Measurements from ENCODE around the gene KCTD17. TPM values are rescaled to one million over a fixed set of nuclear protein-coding genes. Genes with fewer than 3 reads are reported as not detected.

The KCTD17 gene
- total RNA-seq, 1 donor from 2014 or later, result 19.0 TPM

DNA sequence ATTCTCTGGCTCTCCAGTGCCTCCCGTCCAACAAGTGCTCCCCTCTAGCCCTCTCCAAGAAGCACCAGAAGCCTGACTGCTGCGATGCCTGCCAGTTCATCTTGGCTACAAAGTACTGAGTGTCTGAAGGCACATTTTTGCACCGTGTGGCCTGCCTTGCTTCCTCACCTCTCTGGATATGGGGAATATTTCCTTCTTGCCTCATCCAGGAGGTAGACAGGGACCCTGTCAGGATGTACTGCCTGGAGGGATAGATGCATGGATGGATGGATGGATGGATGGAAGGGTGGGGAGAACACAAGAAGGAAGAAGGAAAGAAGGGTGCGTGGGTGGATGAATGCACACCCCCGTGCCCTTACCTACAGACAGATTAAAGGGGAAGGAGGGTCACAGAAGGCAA, 27.6 kb downstream of the KCTD17 start:
- DNase-seq (ENCODE audit: low spot score), result no peak

DNA sequence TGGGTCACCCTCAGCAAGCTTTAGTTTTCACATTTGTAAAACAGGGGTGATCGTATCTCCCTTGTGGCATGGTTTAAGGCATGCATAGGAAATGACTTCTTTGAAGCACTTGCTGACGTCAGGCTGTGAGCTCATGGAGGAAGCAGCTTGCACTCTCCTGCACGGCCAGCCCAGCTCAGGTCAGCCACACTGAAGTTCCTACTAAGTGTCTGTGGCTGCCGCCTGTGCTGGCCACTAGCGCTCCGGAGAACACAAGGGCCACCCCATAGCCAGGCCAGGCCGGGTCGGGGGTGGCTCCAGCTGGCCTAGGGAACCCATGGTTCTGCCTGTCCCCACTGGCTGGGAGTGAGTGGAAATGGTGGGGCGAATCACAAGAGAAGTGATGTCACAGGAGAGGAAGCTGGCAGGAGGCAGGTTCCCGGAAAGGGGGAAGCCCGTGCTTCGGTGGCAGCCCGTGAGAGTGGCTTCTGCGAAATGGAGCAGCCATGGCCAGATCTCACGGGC, 28.2 kb downstream of the KCTD17 start:
- peak; percentile 22 for DNase-seq (ENCODE audit: low spot score)

DNA sequence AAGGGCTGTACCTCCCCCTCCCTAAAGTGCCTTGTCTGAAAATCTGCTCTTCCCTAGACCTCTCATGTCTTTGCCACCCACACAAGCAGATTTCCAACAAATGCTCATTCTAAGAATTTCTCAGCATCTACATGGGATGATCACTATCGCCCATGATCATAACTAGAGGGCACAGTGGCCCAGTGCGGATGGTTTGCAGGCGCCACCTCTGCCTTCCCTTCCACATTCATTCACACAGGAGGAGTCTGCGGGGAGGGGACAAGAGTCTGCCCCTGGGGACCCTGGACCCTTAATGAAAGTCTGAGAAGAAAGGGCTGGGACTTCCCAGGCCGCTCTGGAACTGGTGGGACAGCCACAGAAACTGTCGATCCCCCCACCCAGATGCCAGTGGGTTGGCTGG, 28.9 kb downstream of the KCTD17 start:
- no peak for DNase-seq (ENCODE audit: low spot score)

DNA sequence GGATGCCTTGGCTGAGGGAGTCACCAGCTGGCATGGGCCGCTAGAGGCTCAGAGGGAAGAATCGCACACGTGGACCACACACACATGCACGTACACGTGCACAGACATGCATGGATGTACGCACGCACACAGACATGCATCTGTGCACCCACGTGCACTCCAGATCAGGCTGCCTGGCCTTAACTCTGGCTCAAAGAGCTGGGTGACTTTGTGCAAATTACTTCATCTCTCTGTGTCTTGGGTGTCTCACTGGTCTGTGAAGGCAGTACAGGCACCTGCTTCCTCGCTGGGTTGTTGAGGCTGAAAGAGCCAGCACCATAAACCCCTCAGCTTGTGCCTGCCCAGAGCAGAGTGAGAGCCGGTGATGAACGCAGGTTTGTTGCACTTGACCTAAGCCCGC, 29.3 kb downstream of the KCTD17 start:
- no peak for DNase-seq (ENCODE audit: low spot score)

DNA sequence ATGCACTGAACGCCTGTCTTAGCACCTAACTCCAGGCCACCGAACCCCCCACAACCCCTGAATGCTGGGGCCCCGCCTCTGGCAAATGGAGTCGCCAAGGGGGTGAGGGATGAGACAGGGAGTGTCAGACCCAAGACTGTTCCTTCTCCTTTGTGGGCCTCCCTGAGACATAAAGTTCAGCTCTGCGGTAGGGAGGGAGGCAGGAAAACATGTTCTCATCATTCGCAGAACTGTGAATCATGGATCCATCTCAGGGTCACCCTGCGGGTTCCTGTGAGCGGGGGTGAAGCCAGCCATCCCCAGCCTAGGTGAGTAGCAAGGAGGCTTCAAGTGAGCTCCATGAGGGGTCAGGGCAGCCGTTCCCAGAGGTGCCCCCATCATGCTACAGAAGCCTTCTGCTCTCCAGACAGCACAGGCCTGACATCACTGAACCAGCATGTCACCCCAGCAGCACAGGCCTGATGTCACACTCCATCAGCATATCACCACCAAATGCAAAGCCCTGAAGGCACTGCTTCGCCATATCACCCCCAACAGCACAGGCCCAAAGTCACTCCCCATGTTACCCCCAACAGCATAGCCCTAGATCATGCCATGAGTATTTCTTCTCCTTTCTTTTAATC, 30.8 kb downstream of the KCTD17 start:
- DNase-seq (ENCODE audit: low spot score), result no peak

DNA sequence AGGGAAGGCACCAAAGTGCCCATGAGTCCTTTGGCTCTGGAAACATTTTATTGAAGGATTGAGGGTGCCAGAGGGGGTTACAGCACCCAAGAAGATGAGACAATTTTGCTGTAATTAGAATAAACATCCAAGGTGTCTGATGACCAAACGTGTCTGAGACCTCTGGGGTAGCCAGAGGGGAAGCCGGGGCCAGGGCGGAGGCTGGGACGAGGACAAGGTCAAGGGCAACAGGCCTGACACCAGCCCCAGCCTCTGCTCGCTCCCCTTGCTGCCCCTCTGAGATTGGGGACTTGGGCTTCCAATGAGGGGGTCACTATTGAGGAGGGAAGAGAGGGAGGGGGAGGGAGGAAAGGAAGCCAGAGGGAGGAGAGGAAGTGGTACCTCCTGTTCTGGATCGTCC, 32.4 kb downstream of the KCTD17 start:
- no peak for DNase-seq (ENCODE audit: low spot score)

DNA sequence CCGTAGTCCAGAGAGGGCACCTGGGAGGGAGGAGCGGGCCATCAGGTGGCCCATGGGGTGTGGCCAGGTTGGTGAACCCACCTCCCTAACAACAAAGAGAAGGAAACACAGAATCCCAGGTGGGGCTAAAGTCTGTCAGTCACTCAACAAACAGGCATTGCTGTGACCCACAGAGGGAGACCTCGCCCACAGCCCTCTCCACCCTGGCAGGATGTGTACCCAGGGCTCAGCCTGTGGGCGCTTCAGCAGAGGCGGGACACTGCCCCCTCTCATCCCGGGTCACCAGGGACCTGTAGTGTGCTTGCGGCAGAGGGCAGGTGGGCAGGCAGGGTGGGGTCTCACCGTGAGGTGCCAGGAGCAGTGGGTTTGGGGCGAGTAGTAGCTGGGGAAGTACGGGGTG, 32.8 kb downstream of the KCTD17 start:
- no peak for DNase-seq (ENCODE audit: low spot score)

DNA sequence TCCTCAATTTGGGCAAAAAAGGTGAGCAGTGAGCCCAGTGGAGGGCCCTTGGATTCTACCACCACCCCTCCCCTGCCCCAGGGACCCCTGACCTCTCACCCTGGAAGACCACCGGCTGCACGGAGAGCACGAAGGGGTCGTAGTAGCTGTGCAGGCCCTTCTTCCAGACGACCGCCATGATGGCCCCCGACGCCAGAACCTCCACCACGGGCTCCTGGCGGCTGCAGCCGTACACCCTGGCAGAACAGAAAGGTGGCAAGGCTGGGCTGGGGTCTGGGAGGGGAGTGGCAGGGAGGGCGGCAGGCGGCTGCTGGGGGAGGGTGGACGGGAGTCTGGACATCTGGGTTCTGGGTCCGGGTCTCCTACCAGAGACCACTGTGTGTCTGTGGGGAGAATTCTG, 34.6 kb downstream of the KCTD17 start:
- no peak for DNase-seq (ENCODE audit: low spot score)

DNA sequence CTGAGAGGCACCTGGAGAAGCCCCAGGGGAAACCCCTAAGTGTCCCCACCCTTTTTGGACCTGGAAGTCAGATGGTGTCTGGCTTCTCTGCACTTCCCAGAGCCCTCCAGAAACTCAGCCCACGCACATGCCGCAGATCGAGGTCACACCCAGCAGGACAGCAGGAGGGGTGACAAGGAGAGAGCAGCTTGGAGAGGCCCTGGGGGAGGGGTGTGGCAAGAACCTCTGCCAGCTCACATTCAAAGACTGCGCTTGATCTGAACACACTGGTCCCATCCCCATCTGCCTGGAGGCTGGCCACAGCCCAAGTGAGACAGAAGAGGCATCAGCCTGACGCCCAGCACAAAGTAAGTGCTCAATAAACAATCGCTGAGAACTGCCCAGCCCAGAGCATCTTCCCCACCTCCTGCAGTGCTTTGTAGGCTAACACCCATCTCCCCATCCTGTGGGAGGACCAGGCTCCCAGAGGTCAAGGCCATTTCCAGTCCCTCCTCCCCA, 36.6 kb downstream of the KCTD17 start:
- DNase-seq (ENCODE audit: low spot score), result no peak

DNA sequence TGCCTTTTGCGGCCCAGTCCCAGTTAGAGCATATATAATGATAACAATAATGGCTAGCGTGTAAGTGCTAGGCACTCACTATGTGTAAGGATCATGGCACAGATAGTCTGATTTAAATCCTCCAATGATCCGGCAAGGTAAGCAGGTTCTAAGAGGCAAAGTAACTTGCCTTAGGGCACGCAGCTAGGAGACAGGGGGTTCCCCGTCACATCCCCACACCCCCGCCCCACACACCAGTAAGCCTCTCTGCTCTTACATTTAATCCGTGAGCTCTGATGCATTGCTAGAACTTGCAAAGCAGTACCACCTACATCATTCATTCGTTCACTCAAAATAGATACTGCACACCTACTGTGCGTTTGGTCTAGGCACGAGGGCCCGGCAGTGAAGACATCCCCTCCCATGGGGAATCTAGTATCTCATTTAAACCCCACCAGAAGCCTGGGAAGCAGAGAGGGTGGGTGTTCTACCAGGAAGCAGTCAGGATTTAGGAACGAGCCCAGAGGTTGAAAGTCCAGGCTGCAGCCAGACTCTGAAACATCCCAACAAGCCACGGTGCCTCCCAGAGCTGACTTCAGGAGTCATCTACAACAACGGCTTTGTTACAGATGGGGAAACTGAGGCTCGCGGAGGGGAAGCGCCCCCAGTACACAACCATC, 37.3 kb downstream of the KCTD17 start:
- DNase-seq (ENCODE audit: low spot score), result no peak

DNA sequence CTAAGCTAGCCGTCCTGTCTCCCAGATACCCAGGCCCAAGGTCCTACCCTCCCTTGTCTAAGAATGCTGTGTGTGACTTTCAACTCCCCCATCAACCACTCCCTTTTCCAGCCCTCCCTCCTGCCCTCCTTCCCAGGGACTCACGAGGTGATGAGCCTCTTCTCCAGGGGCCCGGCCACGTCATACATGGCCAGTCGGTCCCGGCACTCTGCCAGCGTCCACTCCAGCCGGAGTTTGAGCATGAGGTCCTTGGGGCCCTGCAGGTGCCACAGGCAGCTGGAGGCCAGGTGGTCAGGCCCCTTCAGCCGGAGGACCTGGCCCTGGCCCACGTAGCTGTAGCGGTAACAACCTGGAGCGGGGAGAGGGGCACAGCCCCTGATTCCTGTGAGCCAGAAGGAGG, 37.9 kb downstream of the KCTD17 start:
- DNase-seq (ENCODE audit: low spot score), result no peak

DNA sequence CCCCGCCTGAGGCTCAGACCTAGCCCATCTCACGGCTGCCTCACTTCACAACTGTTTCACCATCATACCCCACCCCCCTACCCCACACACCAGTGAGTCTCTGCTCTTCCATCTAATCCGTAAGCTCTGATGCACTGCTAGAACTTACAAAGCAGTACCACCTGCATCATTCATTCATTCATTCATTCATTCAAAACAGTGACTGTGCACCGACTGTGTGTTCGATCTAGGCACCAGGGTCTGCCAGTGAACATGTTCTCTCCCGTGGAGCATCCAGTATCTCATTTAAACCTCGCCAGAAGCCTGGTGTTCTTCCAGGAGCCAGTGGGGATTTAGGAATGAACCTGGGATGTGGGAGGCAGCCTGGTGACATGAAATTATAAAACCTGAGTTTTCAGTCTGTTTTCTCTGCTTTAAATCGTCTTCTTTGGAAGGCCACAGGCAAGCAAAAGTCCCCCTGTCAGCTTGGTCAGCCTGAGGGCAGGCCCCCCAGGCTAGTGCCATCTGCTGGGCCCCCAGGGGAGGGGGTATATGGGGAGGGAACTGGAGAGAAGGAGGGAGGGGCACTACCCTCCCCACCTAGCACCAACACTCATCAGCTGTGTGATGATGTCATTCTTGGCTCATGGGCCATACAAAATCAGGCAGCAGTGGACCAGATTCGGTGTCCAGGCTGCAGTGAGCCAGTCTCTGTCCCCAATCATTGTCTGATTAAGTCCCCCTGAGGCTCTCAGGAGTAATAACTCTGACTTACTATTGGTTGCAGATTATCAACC, 39.6 kb downstream of the KCTD17 start:
- DNase-seq (ENCODE audit: low spot score), result no peak

DNA sequence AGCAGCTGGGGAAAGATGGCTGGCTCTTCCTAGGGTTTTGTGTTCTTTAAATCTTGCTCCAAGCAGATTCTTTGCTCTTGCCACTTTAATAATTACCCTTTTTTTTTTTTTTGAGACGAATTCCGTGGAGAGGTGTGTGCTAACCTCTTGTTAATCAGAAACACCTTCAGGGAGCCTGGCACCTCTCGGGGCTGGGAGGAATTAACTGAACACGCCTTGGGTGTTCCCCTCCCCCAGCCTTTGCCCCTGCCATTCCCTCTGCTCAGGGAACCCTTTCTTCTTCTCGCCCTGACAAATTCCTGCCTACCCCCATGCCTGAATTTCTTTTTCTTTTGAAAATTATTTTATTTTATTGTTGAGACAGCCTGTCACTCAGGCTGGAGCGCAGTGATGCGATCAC, 40.5 kb downstream of the KCTD17 start:
- DNase-seq (ENCODE audit: low spot score), result no peak

DNA sequence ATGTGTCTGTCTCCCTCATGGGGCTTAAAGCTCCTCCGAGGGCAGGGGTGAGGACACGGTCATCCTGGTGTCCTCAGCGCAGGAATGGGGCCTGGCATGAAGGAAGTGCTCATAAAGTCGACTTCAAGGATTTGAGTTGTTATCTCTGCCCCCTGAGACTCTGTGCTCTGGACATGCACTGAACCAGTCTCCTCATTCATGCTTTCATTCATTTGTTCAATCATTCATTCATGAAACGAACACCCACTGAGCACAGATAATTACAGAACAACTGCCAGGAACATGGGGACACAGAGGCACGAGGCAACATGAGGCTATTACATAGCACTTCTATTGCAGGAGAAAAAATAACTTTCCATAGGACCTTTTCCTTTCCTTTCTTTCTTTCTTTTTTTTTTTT, 41.5 kb downstream of the KCTD17 start:
- no peak for DNase-seq (ENCODE audit: low spot score)

DNA sequence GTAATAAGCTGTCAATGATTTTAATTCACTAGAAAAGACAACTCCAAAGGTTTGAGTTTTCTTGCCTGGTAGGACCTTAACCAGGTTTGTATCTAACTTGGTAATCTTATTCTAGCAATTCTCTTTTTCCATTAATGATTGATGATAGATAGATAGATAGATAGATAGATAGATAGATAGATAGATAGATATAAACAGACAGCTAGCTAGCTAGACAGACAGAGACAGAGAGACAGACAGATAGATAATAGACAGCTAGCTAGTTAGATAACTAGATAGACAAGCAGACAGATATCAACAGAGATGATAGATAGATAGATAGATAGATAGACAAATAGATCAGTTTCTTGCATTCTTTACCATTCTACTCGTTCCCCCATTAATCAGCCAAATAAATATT, 42.7 kb downstream of the KCTD17 start:
- no peak for DNase-seq (ENCODE audit: low spot score)

DNA sequence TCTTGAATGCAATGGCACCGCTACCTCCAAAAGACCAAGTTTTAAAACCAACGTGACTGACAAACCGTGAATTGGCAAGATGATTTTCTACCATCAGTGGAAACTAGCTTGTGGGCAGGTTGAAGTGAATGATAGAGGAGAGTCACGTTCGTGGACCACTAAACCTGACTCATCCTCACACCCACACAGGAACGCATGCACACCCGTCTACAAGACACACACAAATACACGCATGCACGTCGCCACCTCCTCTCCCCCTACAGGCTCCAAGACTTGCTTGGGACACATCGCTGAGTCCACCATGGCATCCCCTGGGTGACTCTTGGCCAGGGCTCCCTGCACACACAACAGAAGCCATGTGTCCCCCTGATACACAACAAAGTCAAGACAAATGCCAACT, 43.6 kb downstream of the KCTD17 start:
- no peak for DNase-seq (ENCODE audit: low spot score)

DNA sequence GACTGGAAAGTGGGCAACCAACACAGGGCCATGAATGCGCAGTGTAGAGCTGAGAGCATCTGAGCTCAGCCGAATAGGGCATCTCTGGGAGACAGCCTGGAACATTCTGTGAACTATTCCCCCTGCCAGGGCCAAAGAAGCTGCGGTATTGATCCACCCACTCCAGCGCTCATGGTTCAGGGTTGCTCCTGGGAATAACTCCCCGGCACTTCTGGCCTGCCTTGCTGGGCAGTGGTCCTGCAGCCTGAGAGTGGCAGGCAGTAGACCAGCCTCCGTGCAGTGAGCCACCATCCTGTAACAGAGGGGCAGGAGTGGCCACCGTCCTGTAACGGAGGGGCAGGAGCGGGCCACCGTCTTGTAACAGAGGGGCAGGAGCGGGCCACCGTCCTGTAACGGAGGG, 45.8 kb downstream of the KCTD17 start:
- no peak for DNase-seq (ENCODE audit: low spot score)

DNA sequence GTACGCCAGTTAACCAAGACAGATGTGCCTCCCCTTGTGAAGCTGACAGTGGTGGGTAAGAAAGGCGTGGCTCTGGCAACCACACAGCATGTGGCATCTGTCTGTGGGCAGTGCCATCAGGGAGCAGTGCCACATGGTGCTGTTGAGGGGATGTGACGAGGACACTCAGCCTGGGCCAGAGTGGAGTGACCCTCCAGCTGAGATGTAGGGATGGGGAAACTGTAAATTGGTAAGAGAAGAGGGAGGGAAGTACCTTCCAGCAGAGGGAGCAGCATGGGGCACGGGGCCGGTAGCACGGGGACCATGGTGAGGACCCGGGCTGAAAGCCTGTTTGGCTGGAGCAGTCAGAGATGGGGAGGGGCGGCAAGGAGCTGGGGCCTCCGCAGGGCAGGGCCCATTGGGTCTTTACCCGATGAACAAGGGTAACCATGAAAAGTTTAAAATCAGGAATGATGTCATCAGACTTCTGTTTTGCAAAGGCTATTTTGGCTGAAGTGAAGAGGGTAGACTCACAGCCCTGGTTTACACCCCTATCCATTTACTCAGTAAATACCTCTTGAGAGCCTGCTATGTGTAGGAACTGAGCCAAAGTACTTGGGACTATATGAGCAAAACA, 47.5 kb downstream of the KCTD17 start:
- DNase-seq (ENCODE audit: low spot score), result peak; percentile 13

DNA sequence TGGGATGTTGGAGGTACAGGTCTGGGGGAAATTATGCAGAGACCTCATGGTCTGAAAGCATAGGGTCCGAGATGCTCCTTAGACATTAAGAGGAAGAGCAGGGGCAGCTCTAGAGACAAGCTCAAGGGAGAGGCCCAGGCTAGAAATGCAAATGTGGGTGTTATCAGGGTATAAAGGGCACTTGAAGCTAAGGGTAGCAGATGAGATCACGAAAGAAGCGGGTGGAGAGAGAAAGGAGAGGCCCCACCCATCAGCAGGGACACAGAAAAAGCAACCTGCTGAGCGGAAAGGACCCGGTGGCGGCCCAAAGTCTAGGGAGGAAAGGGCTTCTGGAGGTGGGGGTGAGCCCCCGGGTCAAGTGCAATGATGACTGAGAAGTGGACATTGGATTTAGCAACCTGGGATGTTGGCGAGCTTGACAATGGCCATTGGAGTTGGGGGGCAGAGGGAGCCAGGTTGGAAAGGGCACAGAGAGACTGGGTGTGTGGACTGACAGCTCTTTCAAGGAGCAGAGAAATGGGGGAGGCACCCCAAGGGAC, 49.1 kb downstream of the KCTD17 start:
- DNase-seq (ENCODE audit: low spot score), result no peak

DNA sequence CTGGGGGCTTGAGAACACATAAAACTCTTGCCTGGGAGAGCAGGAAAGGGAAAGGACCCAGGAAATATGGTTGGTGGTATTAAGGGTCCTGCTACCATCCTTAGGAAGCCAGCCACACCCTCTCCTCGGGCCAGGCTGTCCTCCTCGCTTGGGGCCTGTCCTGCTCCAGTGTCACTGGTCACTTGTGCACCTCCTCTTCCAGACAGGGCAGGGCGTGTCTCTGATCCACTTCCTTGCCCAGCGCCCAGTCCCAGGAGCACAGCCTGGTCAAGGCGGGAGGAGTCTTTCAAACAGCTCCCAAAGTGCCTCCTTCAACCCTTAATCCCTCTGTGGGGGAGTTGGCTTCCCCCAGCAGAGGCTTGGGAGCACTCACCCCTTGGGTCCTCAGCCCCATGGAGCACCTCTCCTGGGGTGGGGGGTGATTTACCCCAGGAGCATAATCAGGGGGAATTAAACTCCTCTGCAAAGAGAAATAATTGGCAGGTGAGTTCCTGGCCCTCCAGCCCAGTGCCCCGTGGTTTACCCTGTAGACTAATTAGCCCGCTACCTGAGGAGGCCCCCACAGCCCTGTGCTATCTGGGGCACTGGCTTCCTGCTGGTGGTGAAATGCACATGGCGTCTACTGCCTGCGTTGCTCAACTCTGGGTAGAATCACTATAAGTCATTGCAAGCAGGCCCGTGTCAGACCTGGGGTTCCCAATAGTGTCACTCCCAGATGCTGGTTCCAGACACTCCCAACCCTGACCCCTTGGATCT, 49.9 kb downstream of the KCTD17 start:
- DNase-seq (ENCODE audit: low spot score), result no peak

DNA sequence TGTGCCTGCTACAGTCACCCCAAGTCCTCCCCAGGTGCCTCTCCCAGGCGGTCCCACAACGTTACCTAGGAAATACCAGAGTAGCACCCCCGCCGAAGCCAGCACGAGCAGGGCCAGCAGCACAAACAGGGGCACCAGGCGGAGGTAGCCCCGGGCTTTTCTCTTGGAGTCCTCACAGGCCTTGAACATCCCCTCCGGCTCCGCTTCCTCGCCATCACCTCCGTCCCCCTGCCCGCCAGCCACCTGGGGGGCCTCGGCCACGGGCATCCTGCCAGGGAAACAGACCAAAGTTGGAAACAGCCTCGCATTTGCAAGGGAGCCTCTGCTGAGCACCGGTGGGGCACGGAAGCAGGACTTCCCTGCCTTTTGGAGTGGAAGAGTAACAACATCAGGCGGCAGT, 51.6 kb downstream of the KCTD17 start:
- DNase-seq (ENCODE audit: low spot score), result no peak

Measured in umbilical cord (tissue), 2 donors.